A549 treated with AZD9567 at 1 μM for 4 hours (cell line): Measurements from ENCODE around the gene RAB18. TPM values are rescaled to one million over a fixed set of nuclear protein-coding genes. Genes with fewer than 3 reads are reported as not detected.

Experiments
- total RNA-seq: library from RNA; stranded (reverse); fragments of 200-300 nt; extraction: Qiagen RNA extraction; gene quantifications from 5 replicates; pipeline ENCODE4 v1.2.3, GENCODE V29; 2022; ENCODE audit not compliant: insufficient read depth

Gene RAB18
- total RNA-seq: 80.5 to 101 TPM (median 89.6 TPM) in 5 replicates

GRCh38 chr10:27504007-27504807 is at the start of gene RAB18:
TSS of gene RAB18 (plus strand) at chr10:27504304. CDS start at chr10:27504370, 66 bp downstream.

Other genes with a start within 250 kb of the RAB18 start
- not detected in 5 replicates for gene MKX, start 241.5 kb downstream of the RAB18 start, total RNA-seq